ENCODE data around the gene HOXD10.

GRCh38 chr2:176109946-176110345, 6.6 kb upstream of the HOXD10 start:
- TF ChIP-seq CTCF (IDR thresholded peaks at IDR 0.05) (no peak), EZH2 (IDR thresholded peaks at IDR 0.05) (no peak), EZH2phosphoT487 (IDR thresholded peaks at IDR 0.05) (no peak)
